Stimulated activated CD8-positive, alpha-beta memory T cell treated with anti-CD3 and anti-CD28 coated beads, Interleukin-4, amount 100 ng/mL, for 1 hour (primary cell): ENCODE data around the gene CCDC69.
"Not testable (repeated sequence)": the region's sequence is repeated elsewhere in the genome, so short reads cannot be mapped to it uniquely, and the experiment has no call there.

Experiments used
- DNase-seq, 2 donors: peaks; one replicate each; pipeline ENCODE4 v3.0.0-alpha.2; 2020; ENCODE audit warnings: low read depth in 2 of 2, low spot score in 1 of 2

The CCDC69 gene, protein sequence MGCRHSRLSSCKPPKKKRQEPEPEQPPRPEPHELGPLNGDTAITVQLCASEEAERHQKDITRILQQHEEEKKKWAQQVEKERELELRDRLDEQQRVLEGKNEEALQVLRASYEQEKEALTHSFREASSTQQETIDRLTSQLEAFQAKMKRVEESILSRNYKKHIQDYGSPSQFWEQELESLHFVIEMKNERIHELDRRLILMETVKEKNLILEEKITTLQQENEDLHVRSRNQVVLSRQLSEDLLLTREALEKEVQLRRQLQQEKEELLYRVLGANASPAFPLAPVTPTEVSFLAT

GRCh38 chr5:151223447-151224264, at the start of gene CCDC69:
CCDC69 (minus strand) TSS chr5:151224092; CDS start chr5:151223970, 122 bp downstream.
- no peak for DNase-seq

DNA sequence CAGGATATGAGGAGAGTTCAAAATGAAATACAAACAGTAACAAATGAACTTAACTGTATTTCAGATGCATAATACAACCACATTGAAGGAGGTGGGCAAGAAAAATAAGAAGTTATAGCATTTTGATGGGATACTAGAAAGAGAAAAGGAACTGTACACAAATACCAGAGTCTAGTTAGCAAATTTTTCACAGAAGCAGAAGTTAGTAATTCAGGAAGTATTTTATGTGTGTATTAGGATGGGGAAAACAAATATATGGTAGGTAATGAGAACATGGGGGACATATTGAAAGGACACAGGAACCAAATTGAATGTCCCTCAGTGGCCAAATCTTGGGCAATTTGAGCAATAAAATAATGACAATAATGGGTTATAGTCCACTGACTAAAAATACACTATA, 47.4 kb upstream of the CCDC69 start:
- DNase-seq = no peak

- DNase-seq = no peak
Measured at GRCh38 chr5:151270599-151270998, 46.7 kb upstream of the CCDC69 start.

GRCh38 chr5:151267491-151268260, 43.8 kb upstream of the CCDC69 start:
- DNase-seq = no peak

- DNase-seq = no peak
Measured at GRCh38 chr5:151264113-151264512, 40.2 kb upstream of the CCDC69 start.

- DNase-seq = no peak
Measured at GRCh38 chr5:151262532-151262931, 38.6 kb upstream of the CCDC69 start.

DNA sequence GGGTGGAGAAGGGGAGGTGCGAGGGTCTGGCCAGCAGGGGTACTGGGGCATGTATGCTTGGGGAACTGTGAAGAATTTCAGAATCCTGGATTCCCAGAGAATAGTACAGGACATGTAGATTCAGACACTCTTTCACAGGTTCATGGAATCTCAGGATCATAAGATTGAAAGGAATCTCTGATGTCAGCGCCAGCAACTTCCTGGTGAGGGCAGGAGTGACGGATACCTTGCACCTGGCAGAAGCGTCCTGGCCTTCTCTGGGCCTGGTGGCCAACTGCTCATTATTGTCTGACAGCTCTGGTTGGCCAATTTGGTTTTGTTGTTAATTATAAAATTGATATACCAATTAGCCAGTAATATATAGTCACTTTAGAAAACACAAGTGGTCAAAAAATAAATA, 36.0 kb upstream of the CCDC69 start:
- no peak for DNase-seq

DNA sequence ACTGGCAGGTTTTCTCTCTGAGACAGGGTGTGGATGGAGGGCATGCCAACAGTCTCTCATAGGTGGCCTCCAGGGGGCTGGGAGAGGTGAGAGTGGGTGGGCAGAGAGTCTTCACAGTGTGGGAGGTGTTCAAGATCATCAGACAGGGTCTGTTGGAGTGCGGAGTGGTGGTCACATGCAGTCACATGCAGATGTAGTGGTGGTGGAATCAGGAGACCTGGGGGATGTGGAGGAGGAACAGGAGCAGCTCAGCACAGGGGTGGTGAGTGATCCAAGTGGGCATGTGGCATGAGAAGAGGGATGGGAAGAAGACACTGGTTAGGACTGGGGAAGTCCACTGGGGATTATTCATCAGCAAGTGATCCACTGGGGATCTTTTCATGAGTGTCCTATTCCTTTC, 34.9 kb upstream of the CCDC69 start:
- no peak for DNase-seq

- DNase-seq = no peak
Measured at GRCh38 chr5:151258201-151258611, 34.3 kb upstream of the CCDC69 start.

- DNase-seq = no peak
Measured at GRCh38 chr5:151257731-151258181, 33.9 kb upstream of the CCDC69 start.

DNA sequence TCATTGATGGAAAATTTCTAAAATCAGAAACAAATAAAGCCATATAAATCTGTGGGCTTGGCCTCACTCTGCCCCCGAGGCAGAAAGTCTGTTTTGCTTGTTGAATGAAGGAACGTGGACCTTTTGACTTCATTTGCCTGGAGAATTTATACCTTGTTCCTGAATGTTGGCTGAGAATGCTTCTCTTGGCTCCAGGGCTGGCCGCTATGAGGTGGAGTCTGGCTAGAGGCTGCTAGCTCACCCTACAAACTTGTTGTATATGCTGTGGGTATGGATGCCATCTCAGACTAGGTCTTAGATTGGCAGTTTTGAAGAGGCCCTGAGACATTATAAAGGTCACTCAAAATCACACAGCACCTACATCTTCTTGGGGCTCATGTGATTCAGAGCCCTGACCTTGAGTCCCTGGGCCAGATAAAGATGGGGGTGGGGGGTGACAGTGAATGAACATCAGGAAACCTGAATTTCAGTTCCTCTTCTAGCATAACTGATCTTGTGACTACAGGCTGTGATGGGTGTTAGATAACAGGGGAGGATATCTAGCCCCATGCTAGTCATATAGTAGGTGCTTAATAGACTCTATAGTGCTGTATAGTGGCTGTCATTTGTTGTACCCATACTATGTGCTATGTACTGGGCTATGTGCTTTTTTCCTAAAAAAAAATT, 31.9 kb upstream of the CCDC69 start:
- DNase-seq = no peak

DNA sequence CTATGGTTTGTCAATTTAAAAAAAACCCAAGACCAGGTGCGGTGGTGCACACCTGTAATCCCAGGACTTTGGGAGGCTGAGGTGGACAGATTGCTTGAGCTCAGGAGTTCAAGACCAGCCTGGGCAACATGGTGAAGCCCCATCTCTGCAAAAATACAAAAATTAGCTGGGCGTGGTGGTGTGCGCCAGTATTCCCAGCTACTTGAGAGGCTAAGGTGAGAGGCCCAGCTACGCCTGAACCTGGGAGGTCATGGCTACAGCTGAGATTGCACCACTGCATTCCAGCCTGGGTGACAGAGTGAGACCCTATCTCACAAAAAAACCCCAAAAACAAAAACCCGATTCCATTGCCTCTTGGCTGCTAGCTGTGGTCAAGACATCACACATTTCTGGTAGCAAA, 31.1 kb upstream of the CCDC69 start:
- DNase-seq = not testable (repeated sequence)

DNA sequence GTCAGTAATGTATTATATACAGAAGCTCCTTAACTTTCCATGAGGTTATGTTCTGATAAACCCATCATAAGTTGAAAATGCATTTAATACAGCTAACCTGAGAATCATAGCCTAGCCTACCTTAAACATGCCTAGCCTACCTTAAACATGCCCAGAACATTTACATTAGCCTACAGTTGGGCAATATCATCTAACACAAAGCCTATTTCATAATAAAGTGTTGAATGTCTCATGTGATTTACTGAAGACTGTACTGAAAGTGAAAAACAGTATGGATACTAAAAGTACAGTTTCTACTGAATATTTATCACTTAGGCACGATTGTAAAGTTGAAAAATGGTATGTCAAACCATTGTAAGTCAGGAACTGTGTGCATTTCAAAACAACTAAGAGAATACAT, 30.7 kb upstream of the CCDC69 start:
- no peak for DNase-seq

DNA sequence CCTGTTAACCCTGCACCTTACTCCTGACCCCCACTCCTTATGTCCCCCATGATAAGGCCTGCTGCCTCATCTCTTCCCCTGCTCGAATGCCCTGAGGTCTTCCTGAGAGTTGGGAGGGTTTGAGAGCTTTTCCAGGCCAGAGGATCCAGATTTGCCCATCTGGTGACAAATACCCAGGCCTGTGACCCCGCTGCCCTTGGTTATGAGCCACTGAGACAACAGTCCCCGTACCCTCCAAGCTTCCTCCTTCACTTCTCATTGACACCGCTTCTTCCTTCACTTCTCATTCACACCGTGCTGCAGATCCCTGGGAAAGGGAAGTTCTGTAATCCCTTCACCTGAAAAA, 29.7 kb upstream of the CCDC69 start:
- no peak for DNase-seq

DNA sequence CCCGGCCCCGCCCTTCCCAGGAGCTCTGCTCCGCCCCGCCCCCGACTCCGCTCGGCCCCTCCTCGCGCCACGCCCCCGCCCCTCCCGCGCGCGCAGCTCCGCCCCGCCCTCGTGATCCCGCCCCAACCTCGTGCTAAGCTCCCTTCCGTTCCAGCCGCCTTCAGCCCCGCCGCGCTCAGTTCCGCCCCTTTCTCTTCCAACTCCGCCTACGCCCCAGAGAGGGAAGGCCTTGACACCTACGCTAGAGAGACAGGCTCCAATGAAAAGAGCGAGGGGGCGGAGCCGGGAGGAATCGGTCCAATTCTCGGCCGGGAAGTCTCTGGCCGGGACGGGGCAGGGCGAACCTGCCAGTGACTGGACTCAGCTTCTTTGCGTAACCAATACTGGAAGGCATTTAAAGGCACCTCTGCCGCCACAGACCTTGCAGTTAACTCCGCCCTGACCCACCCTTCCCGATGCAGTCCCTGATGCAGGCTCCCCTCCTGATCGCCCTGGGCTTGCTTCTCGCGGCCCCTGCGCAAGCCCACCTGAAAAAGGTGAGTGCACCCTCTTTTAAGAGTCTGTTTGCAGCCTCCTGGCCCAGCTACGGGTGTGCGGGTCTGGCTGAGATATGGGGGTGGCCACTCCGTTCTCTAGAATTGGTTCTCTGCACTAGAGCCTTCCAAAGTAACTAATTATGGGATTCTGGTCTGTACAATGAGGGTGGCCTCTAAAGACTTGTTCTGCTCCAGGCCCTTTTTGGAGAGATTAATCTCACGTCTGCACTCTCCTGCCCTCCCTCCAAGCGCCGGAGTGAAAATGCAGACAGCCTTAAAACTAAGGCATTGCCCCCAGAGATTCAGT, 29.1 kb upstream of the CCDC69 start, which contains the start of gene GM2A:
Gene GM2A (plus strand): TSS at position 424 of the 843 bp plus-strand sequence. CDS start 32 bp downstream, at position 456.
- peak; percentile 96 for DNase-seq

- DNase-seq = no peak
Measured at GRCh38 chr5:151251621-151252020, 27.7 kb upstream of the CCDC69 start.

GRCh38 chr5:151251001-151251551, 27.2 kb upstream of the CCDC69 start:
- DNase-seq = no peak

- DNase-seq = no peak
Measured at GRCh38 chr5:151250346-151251000, 26.6 kb upstream of the CCDC69 start.

DNA sequence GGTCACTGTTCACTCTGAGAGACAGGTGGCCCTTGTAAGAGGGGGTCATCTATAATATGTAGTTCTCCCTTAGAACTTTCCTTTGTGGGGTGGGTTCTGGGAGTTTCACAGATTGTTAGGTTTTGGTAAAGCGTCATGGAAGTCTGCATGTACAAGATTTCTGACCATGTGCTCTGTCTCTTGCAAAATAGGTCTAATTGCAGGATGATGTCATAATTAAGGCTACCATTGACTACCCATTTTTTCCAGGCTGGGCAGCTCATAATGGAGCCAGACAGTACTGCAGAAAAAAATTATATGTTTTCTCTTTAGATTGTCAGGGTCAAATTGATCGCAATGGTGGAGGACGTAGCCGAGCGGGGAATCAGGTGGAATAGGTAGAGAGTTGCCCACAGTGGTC, 25.4 kb upstream of the CCDC69 start:
- no peak for DNase-seq
